Endothelial cell of umbilical vein (primary cell): ENCODE measurements around the gene KLHL26. TPM values are rescaled to one million over a fixed set of nuclear protein-coding genes. Genes with fewer than 3 reads are reported as not detected.

Source experiments
- BruUV-seq: library from RNA; stranded (reverse); fragments of 400-500 nt; replicated peaks from 2 replicates; lab custom pipeline; 2021; lab: Mats Ljungman, UMichigan
- CTCF ChIA-PET: fragments of 300-600, 350-600 bp; sonication (Branson Sonifier 250); formaldehyde crosslinking; loops from one replicate; lab custom pipeline; 2021; ENCODE audit warnings: antibody characterized with exemption, inconsistent platforms; lab: Charles Lee
- POLR2A ChIA-PET: fragments of 300-600, 350-600 bp; sonication (Branson Sonifier 250); formaldehyde crosslinking; loops from one replicate; lab custom pipeline; 2021; ENCODE audit warnings: antibody characterized with exemption, inconsistent platforms; lab: Charles Lee
- DNase-seq: peaks from one replicate; pipeline ENCODE4 v3.0.0-alpha.2; 2011; ENCODE audit warnings: low read depth, low spot score
- FAIRE-seq: peaks from 2 replicates; lab custom pipeline; 2011; peaks lifted over from hg19 to GRCh38; lab: Jason Lieb, UNC
- H2AFZ ChIP-seq: 2 replicates; pipeline ENCODE4 v1.6.0; 2012; ENCODE audit warnings: low read depth, low read length, control low read depth, inconsistent platforms
- H3K27ac ChIP-seq: 2 replicates; pipeline ENCODE4 v1.5.1; 2011; ENCODE audit warnings: low read depth, mild to moderate bottlenecking, control low read depth, low read length, moderate library complexity; ENCODE audit not compliant: insufficient read depth
- H3K27me3 ChIP-seq, 2 experiments: 2 replicates each; pipeline versions ENCODE4 v1.6.0 to v1.6.1; 2011; ENCODE audit warnings: low read length in 2 of 2, mixed read lengths in 1 of 2; ENCODE audit not compliant: control insufficient read depth in 2 of 2, insufficient read depth in 2 of 2
- H3K36me3 ChIP-seq, 2 experiments: 2 replicates in 1 of 2; 3 replicates in 1 of 2; pipeline ENCODE4 v1.5.1; 2011; ENCODE audit warnings: low read length in 2 of 2, mild to moderate bottlenecking in 1 of 2, moderate library complexity in 1 of 2; ENCODE audit not compliant: control insufficient read depth in 2 of 2, insufficient read depth in 2 of 2; ENCODE audit errors: extremely low read depth in 1 of 2
- H3K4me1 ChIP-seq: 3 replicates; pipeline ENCODE4 v1.5.1; 2011; ENCODE audit warnings: mild to moderate bottlenecking, low read length; ENCODE audit not compliant: control insufficient read depth, insufficient read depth; ENCODE audit errors: extremely low read depth
- H3K4me2 ChIP-seq: 2 replicates; pipeline ENCODE4 v1.6.1; 2011; ENCODE audit warnings: low read length, control low read depth, mixed read lengths; ENCODE audit not compliant: insufficient read depth
- H3K4me3 ChIP-seq, 3 experiments: fragments of 200-600 bp in 1 of 3; sonication (generic), shearing (Covaris generic) in 1 of 3; replicated peaks in 1 of 3; 2 replicates each; pipeline ENCODE4 v1.5.1; 2011 to 2016; ENCODE audit warnings: control low read depth in 3 of 3, low read length in 3 of 3, mild to moderate bottlenecking in 2 of 3, inconsistent platforms in 1 of 3, low read depth in 1 of 3, moderate library complexity in 1 of 3; ENCODE audit not compliant: insufficient read depth in 1 of 3
- H3K79me2 ChIP-seq: 2 replicates; pipeline ENCODE4 v1.6.0; 2012; ENCODE audit warnings: low read length, inconsistent platforms; ENCODE audit not compliant: control insufficient read depth, insufficient read depth
- H3K9ac ChIP-seq: replicated peaks from 2 replicates; pipeline ENCODE3; 2011; ENCODE audit warnings: low read length, control low read depth; ENCODE audit not compliant: insufficient read depth; ENCODE audit errors: extremely low read depth
- H3K9me1 ChIP-seq: replicated peaks from 3 replicates; pipeline ENCODE4 v1.6.0; 2011; ENCODE audit warnings: mild to moderate bottlenecking, low read length; ENCODE audit not compliant: control insufficient read depth, insufficient read depth; ENCODE audit errors: extremely low read depth
- H3K9me3 ChIP-seq: replicated peaks from 2 replicates; pipeline ENCODE4 v1.5.1; 2012; ENCODE audit warnings: low read length, inconsistent platforms; ENCODE audit not compliant: control insufficient read depth, insufficient read depth
- H4K20me1 ChIP-seq: replicated peaks from 2 replicates; pipeline ENCODE3; 2011; ENCODE audit warnings: mild to moderate bottlenecking, low read length; ENCODE audit not compliant: control insufficient read depth, insufficient read depth; ENCODE audit errors: extremely low read depth
- EZH2 ChIP-seq: IDR thresholded peaks from 2 replicates; pipeline ENCODE4 v1.6.1; 2012; ENCODE audit warnings: borderline replicate concordance, low read depth, mild to moderate bottlenecking, moderate library complexity, low read length, inconsistent platforms; ENCODE audit not compliant: severe bottlenecking
- FOS ChIP-seq: IDR thresholded peaks from 2 replicates; pipeline ENCODE4 v1.6.1; 2011; ENCODE audit warnings: mild to moderate bottlenecking, low read length, moderate library complexity, borderline replicate concordance; ENCODE audit not compliant: insufficient read depth
- GATA2 ChIP-seq: IDR thresholded peaks from 2 replicates; pipeline ENCODE4 v1.7.0; 2011; ENCODE audit warnings: low read depth, mild to moderate bottlenecking, moderate library complexity, mixed read lengths, low read length; ENCODE audit not compliant: insufficient read length, insufficient read depth
- JUN ChIP-seq: IDR thresholded peaks from 2 replicates; pipeline ENCODE4 v1.6.1; 2011; ENCODE audit warnings: borderline replicate concordance, low read depth; ENCODE audit not compliant: insufficient read length, insufficient read depth
- MYC ChIP-seq: IDR thresholded peaks from one replicate; pipeline ENCODE4 v1.6.1; 2011; ENCODE audit warnings: mild to moderate bottlenecking, low read depth, low read length
- POLR2A ChIP-seq: IDR thresholded peaks from 2 replicates; pipeline ENCODE4 v1.6.1; 2012; ENCODE audit warnings: low read depth, mild to moderate bottlenecking, control low read depth, low read length
- POLR2AphosphoS5 ChIP-seq: IDR thresholded peaks from 2 replicates; pipeline ENCODE4 v1.6.1; 2012; ENCODE audit warnings: low read depth, mild to moderate bottlenecking, control low read depth, low read length, moderate library complexity; ENCODE audit not compliant: insufficient read depth
- dilution Hi-C: fragments of 300-500 bp; cut with MboI; formaldehyde crosslinking; loops from one replicate; pipeline ENCODE4 v1.15.0; 2019; ENCODE audit warnings: low sequenced_read_pairs; ENCODE audit not compliant: extremely low pct_ligation_motif_present
- intact Hi-C: fragments of 100-400 bp; cut with micrococcal nuclease; formaldehyde crosslinking; loops from one replicate; pipeline ENCODE4 v1.10.0; 2022
- polyA plus RNA-seq, 4 experiments: library from polyadenylated mRNA; depleted of rRNA in 3 of 4; stranded (reverse) in 3 of 4; unstranded in 1 of 4; fragments of >200 nt; gene quantifications; 2 replicates each; pipeline versions ENCODE4 v1.2.1 to v1.2.3, GENCODE V29; 2011 to 2012; ENCODE audit warnings: missing spikeins in 1 of 4
- total RNA-seq: library from RNA; stranded (reverse); gene quantifications from 2 replicates; pipeline ENCODE4 v1.2.3, GENCODE V29; 2021
- TF ChIP-seq, protein P1 (sequence below), 2 donors: IDR thresholded peaks; 1 replicate in 1 of 2; 2 replicates in 1 of 2; pipeline ENCODE4 v1.5.1; 2011; ENCODE audit warnings: low read length in 2 of 2, mild to moderate bottlenecking in 2 of 2, moderate library complexity in 2 of 2, control low read depth in 1 of 2, inconsistent platforms in 1 of 2, low read depth in 1 of 2; ENCODE audit not compliant: insufficient read depth in 1 of 2; ENCODE audit errors: extremely low read depth in 1 of 2
- TF ChIP-seq, protein P2 (sequence below): IDR thresholded peaks from 2 replicates; pipeline ENCODE4 v1.6.1; 2011; ENCODE audit not compliant: insufficient read depth, insufficient read length

KLHL26 gene
- total and polyA plus RNA-seq, 2 donors (not counting 3 experiments of a cell fraction or from before 2014, with no cell fraction given), result 2.4 to 6.2 TPM

DNA sequence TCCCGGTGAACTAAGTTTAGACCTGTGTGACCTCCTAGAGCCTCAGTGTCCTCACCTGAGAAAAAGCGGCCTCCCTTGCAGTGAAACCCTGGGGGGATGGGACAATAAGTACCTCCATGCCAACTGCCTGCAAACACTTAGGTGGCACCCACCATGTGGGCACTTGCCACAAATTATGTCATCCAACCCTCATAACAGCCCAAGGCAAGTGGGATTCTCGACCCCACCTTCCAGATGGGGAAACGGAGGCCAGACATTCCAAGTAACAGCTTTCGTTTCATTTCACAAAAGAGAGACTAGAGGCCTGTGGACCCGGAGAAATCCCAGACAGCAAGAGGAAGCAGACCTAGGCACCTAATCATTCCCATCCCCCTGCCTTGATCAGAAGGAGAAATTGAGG is 41.4 kb upstream of the KLHL26 start:
- POLR2A ChIA-PET, result no interaction called here
- Histone ChIP-seq H3K9me3 (no peaks in the 10 kb centered on the region), H3K4me2 (no peak overlapping the region), H3K36me3 (peaks cover 0 to 2% of the 10 kb centered on the region in 2 experiments), H2AFZ (no peak overlapping the region), H3K4me1 (peaks cover 4% of the 10 kb centered on the region), H3K9ac (no peak overlapping the region), H3K27me3 (no peaks in the 10 kb centered on the region), H3K79me2 (no peaks in the 10 kb centered on the region), H4K20me1 (no peaks in the 10 kb centered on the region), H3K4me3 (no peak overlapping the region), H3K27ac (no peak overlapping the region), H3K9me1 (no peaks in the 10 kb centered on the region)
- FAIRE-seq (no peak), DNase-seq (no peak)
- dilution Hi-C loops (no loop called here), intact Hi-C loops (no loop called here)
- CTCF ChIA-PET, result interaction anchor here (4.4 kb wide), 1 partner anchor 251 kb away, joined by 65 read pairs; no protein-coding TSS in a partner anchor
- no TSS peak for BruUV-seq
- TF ChIP-seq POLR2AphosphoS5, result no peak
- no peak for TF ChIP-seq FOS
- no peak for TF ChIP-seq JUN
- TF ChIP-seq, protein P1, sequence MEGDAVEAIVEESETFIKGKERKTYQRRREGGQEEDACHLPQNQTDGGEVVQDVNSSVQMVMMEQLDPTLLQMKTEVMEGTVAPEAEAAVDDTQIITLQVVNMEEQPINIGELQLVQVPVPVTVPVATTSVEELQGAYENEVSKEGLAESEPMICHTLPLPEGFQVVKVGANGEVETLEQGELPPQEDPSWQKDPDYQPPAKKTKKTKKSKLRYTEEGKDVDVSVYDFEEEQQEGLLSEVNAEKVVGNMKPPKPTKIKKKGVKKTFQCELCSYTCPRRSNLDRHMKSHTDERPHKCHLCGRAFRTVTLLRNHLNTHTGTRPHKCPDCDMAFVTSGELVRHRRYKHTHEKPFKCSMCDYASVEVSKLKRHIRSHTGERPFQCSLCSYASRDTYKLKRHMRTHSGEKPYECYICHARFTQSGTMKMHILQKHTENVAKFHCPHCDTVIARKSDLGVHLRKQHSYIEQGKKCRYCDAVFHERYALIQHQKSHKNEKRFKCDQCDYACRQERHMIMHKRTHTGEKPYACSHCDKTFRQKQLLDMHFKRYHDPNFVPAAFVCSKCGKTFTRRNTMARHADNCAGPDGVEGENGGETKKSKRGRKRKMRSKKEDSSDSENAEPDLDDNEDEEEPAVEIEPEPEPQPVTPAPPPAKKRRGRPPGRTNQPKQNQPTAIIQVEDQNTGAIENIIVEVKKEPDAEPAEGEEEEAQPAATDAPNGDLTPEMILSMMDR (IDR thresholded peaks at IDR 0.05; ENCODE audit: extremely low read depth in 1 of 2, insufficient read depth in 1 of 2, low read depth in 1 of 2, low read length in 2 of 2), result no peak
- no peak for TF ChIP-seq GATA2
- TF ChIP-seq, protein P2, sequence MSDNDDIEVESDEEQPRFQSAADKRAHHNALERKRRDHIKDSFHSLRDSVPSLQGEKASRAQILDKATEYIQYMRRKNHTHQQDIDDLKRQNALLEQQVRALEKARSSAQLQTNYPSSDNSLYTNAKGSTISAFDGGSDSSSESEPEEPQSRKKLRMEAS, result no peak
- no peak for TF ChIP-seq EZH2
- TF ChIP-seq MYC, result no peak
- no peak for TF ChIP-seq POLR2A
